WTC11 (cell line): Measurements from ENCODE around the gene DBN1. TPM values are rescaled to one million over a fixed set of nuclear protein-coding genes. Genes with fewer than 3 reads are reported as not detected.
A peak's percentile ranks its signal among the peaks of the same experiment; 100 is the strongest.

Source experiments
- ATAC-seq: fragments of 200-7000 bp; cut with Tn5 transposase; 2 replicates; pipeline ENCODE4 v1.10.0; 2021; ENCODE audit warnings: mild to moderate bottlenecking, moderate library complexity
- CTCF ChIA-PET: fragments of 300-600 bp; sonication (Branson Sonifier 250); formaldehyde crosslinking; loops from one replicate; lab custom pipeline; 2021; ENCODE audit warnings: antibody characterized with exemption; lab: Charles Lee
- POLR2A ChIA-PET: fragments of 350-600 bp; sonication (Branson Sonifier 250); formaldehyde crosslinking; loops from one replicate; lab custom pipeline; 2021; ENCODE audit warnings: antibody characterized with exemption; lab: Charles Lee
- DNase-seq: peaks from one replicate; pipeline ENCODE4 v3.0.0; 2021; ENCODE audit warnings: low spot score
- H3K27ac Mint-ChIP-seq: 2 replicates; pipeline ENCODE4 v1.8.0; 2021; ENCODE audit warnings: mixed read lengths
- H3K27me3 Mint-ChIP-seq: 2 replicates; pipeline ENCODE4 v1.8.0; 2021; ENCODE audit warnings: low read depth, mild to moderate bottlenecking, moderate library complexity, mixed read lengths
- H3K36me3 Mint-ChIP-seq: 2 replicates; pipeline ENCODE4 v1.8.0; 2021; ENCODE audit warnings: mixed read lengths
- H3K4me1 Mint-ChIP-seq: 2 replicates; pipeline ENCODE4 v1.8.0; 2022; ENCODE audit warnings: mixed read lengths
- H3K4me3 Mint-ChIP-seq: 2 replicates; pipeline ENCODE4 v1.8.0; 2021; ENCODE audit warnings: mild to moderate bottlenecking, moderate library complexity, mixed read lengths
- H3K9me3 Mint-ChIP-seq: 2 replicates; pipeline ENCODE4 v1.8.0; 2021; ENCODE audit warnings: mixed read lengths
- ATF1 ChIP-seq: sonication (generic); formaldehyde crosslinking; IDR thresholded peaks from 2 replicates; pipeline ENCODE4 v1.8.1; 2023; ENCODE audit warnings: mild to moderate bottlenecking, moderate library complexity, missing genetic modification reagents
- ATF6 ChIP-seq: sonication (generic); formaldehyde crosslinking; IDR thresholded peaks from 2 replicates; pipeline ENCODE4 v1.8.1; 2023; ENCODE audit warnings: mild to moderate bottlenecking, missing genetic modification reagents
- E2F5 ChIP-seq: sonication (generic); formaldehyde crosslinking; IDR thresholded peaks from 2 replicates; pipeline ENCODE4 v1.8.1; 2022; ENCODE audit warnings: mild to moderate bottlenecking, moderate library complexity, missing genetic modification reagents
- FOXP1 ChIP-seq: sonication (generic); formaldehyde crosslinking; IDR thresholded peaks from 2 replicates; pipeline ENCODE4 v1.8.0; 2022; ENCODE audit warnings: missing genetic modification reagents, mild to moderate bottlenecking, moderate library complexity, borderline replicate concordance
- MAX ChIP-seq: sonication (generic); formaldehyde crosslinking; IDR thresholded peaks from 2 replicates; pipeline ENCODE4 v1.8.0; 2022; ENCODE audit warnings: mild to moderate bottlenecking, missing genetic modification reagents
- ZBTB43 ChIP-seq: sonication (generic); formaldehyde crosslinking; IDR thresholded peaks from 2 replicates; pipeline ENCODE4 v1.8.1; 2023; ENCODE audit warnings: mild to moderate bottlenecking, missing genetic modification reagents
- ZNF416 ChIP-seq: fragments of 250-450 bp; sonication (Bioruptor Pico); IDR thresholded peaks from 2 replicates; pipeline ENCODE4 v1.9.0; 2021; ENCODE audit warnings: mild to moderate bottlenecking, inconsistent platforms
- ZNF512 ChIP-seq: sonication (generic); formaldehyde crosslinking; IDR thresholded peaks from 2 replicates; pipeline ENCODE4 v1.8.1; 2022; ENCODE audit warnings: missing genetic modification reagents, borderline replicate concordance
- total RNA-seq: library from RNA; stranded (reverse); gene quantifications from 3 replicates; pipeline ENCODE4 v1.2.3, GENCODE V29; 2021

DBN1 gene
- total RNA-seq, 1 experiment from 2014 or later: 288 TPM

- no peak for TF ChIP-seq ZNF416 (CRISPR knock-in tag)
- peak; percentile 75; the same call in 1 of the 2 replicates for TF ChIP-seq E2F5 (CRISPR knock-in tag)
These were observed 18.1 kb upstream of the DBN1 start (continued) for GRCh38 chr5:177491429-177491945.

GRCh38 chr5:177490992-177491391 is 17.6 kb upstream of the DBN1 start:
- ChIA-PET CTCF (interaction anchor here (0.5 to 11.2 kb wide), 14 partner anchors 10 to 610 kb away, joined by 3 to 230 read pairs (median 5); partner anchors contain the start of gene DBN1), POLR2A (interaction anchor here (0.6 to 6.1 kb wide), 3 partner anchors 11 to 33 kb away, joined by 3 to 43 read pairs (median 4); no protein-coding TSS in a partner anchor)
- no peak for DNase-seq
- Mint-ChIP-seq H3K4me1 (peaks cover 23% of the 10 kb centered on the region), H3K27me3 (no peaks in the 10 kb centered on the region), H3K4me3 (no peak overlapping the region), H3K9me3 (no peaks in the 10 kb centered on the region), H3K36me3 (peaks cover 44% of the 10 kb centered on the region), H3K27ac (peak overlapping the region; percentile 65; the same call in 1 of the 2 replicates)
- no peak for ATAC-seq
- TF ChIP-seq ZBTB43 (CRISPR knock-in tag) (no peak), ATF1 (CRISPR knock-in tag) (no peak), ATF6 (no peak)

- no peak for TF ChIP-seq MAX (CRISPR knock-in tag)
- 0 out of 2 replicates have a peak, but pooled peaks have one; percentile 66 for TF ChIP-seq ZNF512
- ATAC-seq: no peak
- ChIA-PET CTCF (interaction anchor here (0.6 to 11.2 kb wide), 7 partner anchors 11 to 87 kb away, joined by 3 to 230 read pairs (median 6); partner anchors contain the start of gene DBN1), POLR2A (interaction anchor here (6.1 kb wide), 1 partner anchor 12 kb away, joined by 43 read pairs; no protein-coding TSS in a partner anchor)
- H3K4me1 Mint-ChIP-seq: peaks cover 18% of the 10 kb centered on the region
- H3K4me3 Mint-ChIP-seq: no peak overlapping the region
- H3K9me3 Mint-ChIP-seq: no peaks in the 10 kb centered on the region
- peaks cover 48% of the 10 kb centered on the region for H3K36me3 Mint-ChIP-seq
- no peak for DNase-seq
- no peak overlapping the region; the same call in 1 of the 2 replicates for H3K27ac Mint-ChIP-seq
- H3K27me3 Mint-ChIP-seq: no peaks in the 10 kb centered on the region
These were observed 17.0 kb upstream of the DBN1 start for GRCh38 chr5:177490311-177490991.

- 0 out of 2 replicates have a peak, but pooled peaks have one; percentile 11 for TF ChIP-seq FOXP1 (CRISPR knock-in tag)
- no peak for TF ChIP-seq ZNF512
- Mint-ChIP-seq H3K36me3 (peaks cover 59% of the 10 kb centered on the region), H3K27me3 (no peaks in the 10 kb centered on the region), H3K9me3 (no peaks in the 10 kb centered on the region), H3K4me3 (no peak overlapping the region), H3K27ac (no peak overlapping the region), H3K4me1 (peaks cover 15% of the 10 kb centered on the region)
- POLR2A ChIA-PET: interaction anchor here (0.6 to 2.0 kb wide), 3 partner anchors 8 to 961 kb away, joined by 5 to 8 read pairs (median 6); partner anchors contain the start of gene PDLIM7
- CTCF ChIA-PET: interaction anchor here (0.5 to 11.2 kb wide), 12 partner anchors 9 to 98 kb away, joined by 3 to 230 read pairs (median 4); partner anchors contain the start of genes DBN1 and PDLIM7
- peak; percentile 54 for DNase-seq
- ATAC-seq: peak; percentile 25
These were observed 15.8 kb upstream of the DBN1 start for GRCh38 chr5:177489119-177489716.
